ENCODE measurements around the gene TMPRSS9. TPM values are rescaled to one million over a fixed set of nuclear protein-coding genes. Genes with fewer than 3 reads are reported as not detected.
A peak's percentile ranks its signal among the peaks of the same experiment; 100 is the strongest.

Gene TMPRSS9
- total and polyA plus RNA-seq, 2 of the 13 experiments (the other 11 are each of a cell fraction or from before 2014, with no cell fraction given): 2.5 to 5.2 TPM

DNA sequence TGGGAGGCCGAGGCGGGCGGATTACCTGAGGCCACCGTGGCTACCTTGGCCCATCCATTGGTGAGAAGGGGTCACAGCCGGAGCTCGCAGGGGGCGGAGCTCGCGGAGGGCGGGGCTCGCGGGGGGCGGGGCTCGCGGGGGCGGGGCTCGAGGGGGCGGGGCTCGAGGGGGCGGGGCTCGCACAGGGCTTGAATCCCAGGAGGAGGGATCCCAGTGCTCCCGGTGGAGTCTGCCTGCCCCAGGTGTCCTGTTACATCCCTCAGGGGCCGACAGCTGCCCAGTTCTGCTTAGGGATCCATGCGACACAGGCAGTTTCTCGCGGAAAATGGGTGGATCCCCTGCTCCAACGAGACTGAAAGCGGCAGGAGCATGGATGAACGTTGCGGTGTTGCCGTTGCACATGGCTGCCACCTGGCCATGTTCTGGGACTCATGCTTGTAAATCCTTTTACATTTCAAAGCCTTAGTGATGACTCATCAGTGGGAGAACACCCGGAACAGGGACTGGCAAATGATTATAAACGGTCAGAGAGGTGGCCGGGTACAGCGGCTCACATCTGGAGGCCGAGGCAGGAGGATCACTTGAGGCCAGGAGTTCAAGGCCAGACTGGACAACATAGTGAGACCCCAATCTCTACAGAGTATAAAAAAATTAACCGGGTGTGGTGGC, 25.1 kb downstream of the TMPRSS9 start (continued):
- TF ChIP-seq, protein P1, sequence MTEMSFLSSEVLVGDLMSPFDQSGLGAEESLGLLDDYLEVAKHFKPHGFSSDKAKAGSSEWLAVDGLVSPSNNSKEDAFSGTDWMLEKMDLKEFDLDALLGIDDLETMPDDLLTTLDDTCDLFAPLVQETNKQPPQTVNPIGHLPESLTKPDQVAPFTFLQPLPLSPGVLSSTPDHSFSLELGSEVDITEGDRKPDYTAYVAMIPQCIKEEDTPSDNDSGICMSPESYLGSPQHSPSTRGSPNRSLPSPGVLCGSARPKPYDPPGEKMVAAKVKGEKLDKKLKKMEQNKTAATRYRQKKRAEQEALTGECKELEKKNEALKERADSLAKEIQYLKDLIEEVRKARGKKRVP (CRISPR knock-in tag; IDR thresholded peaks at IDR 0.05): 0 out of 4 replicates have a peak, but pooled peaks of 1 of the 2 experiments have one; percentile 23
- TF ChIP-seq HOXA3 (CRISPR knock-in tag; IDR thresholded peaks at IDR 0.05): peak; percentile 47; the same call in 1 of the 2 replicates
- TF ChIP-seq ZNF644 (CRISPR knock-in tag; IDR thresholded peaks at IDR 0.05; ENCODE audit: low read depth): 0 out of 2 replicates have a peak, but pooled peaks have one; percentile 20
- TF ChIP-seq GATAD2A (CRISPR knock-in tag; IDR thresholded peaks at IDR 0.05): peak; percentile 34
- TF ChIP-seq KDM3A (CRISPR knock-in tag; IDR thresholded peaks at IDR 0.05; ENCODE audit: low read depth): peak; percentile 64; the same call in 1 of the 2 replicates
- TF ChIP-seq IRF2 (CRISPR knock-in tag; IDR thresholded peaks at IDR 0.05): peak; percentile 40; the same call in 1 of the 2 replicates
- peak; percentile 90 for TF ChIP-seq SIX4 (CRISPR knock-in tag; IDR thresholded peaks at IDR 0.05)
- TF ChIP-seq HDAC1 (CRISPR knock-in tag; IDR thresholded peaks at IDR 0.05): peak; percentile 57
- peak; percentile 51; the same call in 1 of the 2 replicates for TF ChIP-seq YEATS4 (CRISPR knock-in tag; IDR thresholded peaks at IDR 0.05; ENCODE audit: borderline replicate concordance)
- 0 out of 2 replicates have a peak, but pooled peaks have one; percentile 51 for TF ChIP-seq ZNF614 (CRISPR knock-in tag; IDR thresholded peaks at IDR 0.05; ENCODE audit: borderline replicate concordance)
- peak; percentile 55 for TF ChIP-seq RARA (CRISPR knock-in tag; IDR thresholded peaks at IDR 0.05)
- peak; percentile 98 for TF ChIP-seq ZNF263 (CRISPR knock-in tag; IDR thresholded peaks at IDR 0.05)
- TF ChIP-seq HOXD1 (CRISPR knock-in tag; IDR thresholded peaks at IDR 0.05): no peak
- peak; percentile 20; the same call in 1 of the 2 replicates for TF ChIP-seq SPEN (CRISPR knock-in tag; IDR thresholded peaks at IDR 0.05; ENCODE audit: low read depth)
- TF ChIP-seq, protein P2, sequence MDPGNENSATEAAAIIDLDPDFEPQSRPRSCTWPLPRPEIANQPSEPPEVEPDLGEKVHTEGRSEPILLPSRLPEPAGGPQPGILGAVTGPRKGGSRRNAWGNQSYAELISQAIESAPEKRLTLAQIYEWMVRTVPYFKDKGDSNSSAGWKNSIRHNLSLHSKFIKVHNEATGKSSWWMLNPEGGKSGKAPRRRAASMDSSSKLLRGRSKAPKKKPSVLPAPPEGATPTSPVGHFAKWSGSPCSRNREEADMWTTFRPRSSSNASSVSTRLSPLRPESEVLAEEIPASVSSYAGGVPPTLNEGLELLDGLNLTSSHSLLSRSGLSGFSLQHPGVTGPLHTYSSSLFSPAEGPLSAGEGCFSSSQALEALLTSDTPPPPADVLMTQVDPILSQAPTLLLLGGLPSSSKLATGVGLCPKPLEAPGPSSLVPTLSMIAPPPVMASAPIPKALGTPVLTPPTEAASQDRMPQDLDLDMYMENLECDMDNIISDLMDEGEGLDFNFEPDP (CRISPR knock-in tag; conservative IDR thresholded peaks at IDR 0.05): no peak
- peak; percentile 81; the same call in 1 of the 2 replicates for TF ChIP-seq RNF2 (conservative IDR thresholded peaks at IDR 0.05; ENCODE audit: low read depth)
- TF ChIP-seq NFIC (IDR thresholded peaks at IDR 0.05; ENCODE audit: low read length): no peak
- TF ChIP-seq ZFP36L2 (CRISPR knock-in tag; IDR thresholded peaks at IDR 0.05): no peak
- TF ChIP-seq SP1 (IDR thresholded peaks at IDR 0.05): no peak
- peak; percentile 39; the same call in 1 of the 2 replicates for TF ChIP-seq SP1 (CRISPR knock-in tag; IDR thresholded peaks at IDR 0.05)
- peak; percentile 80 for TF ChIP-seq ADNP (CRISPR knock-in tag; IDR thresholded peaks at IDR 0.05)
- peak; percentile 81 for TF ChIP-seq SAP130 (CRISPR knock-in tag; IDR thresholded peaks at IDR 0.05; ENCODE audit: low read depth)
- TF ChIP-seq PHB2 (IDR thresholded peaks at IDR 0.05; ENCODE audit: partially characterized antibody): no peak
- TF ChIP-seq, protein P3, sequence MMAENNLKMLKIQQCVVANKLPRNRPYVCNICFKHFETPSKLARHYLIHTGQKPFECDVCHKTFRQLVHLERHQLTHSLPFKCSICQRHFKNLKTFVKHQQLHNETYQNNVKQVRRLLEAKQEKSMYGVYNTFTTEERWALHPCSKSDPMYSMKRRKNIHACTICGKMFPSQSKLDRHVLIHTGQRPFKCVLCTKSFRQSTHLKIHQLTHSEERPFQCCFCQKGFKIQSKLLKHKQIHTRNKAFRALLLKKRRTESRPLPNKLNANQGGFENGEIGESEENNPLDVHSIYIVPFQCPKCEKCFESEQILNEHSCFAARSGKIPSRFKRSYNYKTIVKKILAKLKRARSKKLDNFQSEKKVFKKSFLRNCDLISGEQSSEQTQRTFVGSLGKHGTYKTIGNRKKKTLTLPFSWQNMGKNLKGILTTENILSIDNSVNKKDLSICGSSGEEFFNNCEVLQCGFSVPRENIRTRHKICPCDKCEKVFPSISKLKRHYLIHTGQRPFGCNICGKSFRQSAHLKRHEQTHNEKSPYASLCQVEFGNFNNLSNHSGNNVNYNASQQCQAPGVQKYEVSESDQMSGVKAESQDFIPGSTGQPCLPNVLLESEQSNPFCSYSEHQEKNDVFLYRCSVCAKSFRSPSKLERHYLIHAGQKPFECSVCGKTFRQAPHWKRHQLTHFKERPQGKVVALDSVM (CRISPR knock-in tag; IDR thresholded peaks at IDR 0.05): peak; percentile 100
- 0 out of 2 replicates have a peak, but pooled peaks have one; percentile 38 for TF ChIP-seq MXD4 (CRISPR knock-in tag; IDR thresholded peaks at IDR 0.05)
- 0 out of 2 replicates have a peak, but pooled peaks have one; percentile 18 for TF ChIP-seq ZNF501 (CRISPR knock-in tag; IDR thresholded peaks at IDR 0.05)
- TF ChIP-seq, protein P4, sequence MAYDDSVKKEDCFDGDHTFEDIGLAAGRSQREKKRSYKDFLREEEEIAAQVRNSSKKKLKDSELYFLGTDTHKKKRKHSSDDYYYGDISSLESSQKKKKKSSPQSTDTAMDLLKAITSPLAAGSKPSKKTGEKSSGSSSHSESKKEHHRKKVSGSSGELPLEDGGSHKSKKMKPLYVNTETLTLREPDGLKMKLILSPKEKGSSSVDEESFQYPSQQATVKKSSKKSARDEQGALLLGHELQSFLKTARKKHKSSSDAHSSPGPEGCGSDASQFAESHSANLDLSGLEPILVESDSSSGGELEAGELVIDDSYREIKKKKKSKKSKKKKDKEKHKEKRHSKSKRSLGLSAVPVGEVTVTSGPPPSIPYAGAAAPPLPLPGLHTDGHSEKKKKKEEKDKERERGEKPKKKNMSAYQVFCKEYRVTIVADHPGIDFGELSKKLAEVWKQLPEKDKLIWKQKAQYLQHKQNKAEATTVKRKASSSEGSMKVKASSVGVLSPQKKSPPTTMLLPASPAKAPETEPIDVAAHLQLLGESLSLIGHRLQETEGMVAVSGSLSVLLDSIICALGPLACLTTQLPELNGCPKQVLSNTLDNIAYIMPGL (CRISPR knock-in tag; IDR thresholded peaks at IDR 0.05; ENCODE audit: borderline replicate concordance in 1 of 2, low read depth in 1 of 2): peak in 1 of 2 experiments; percentile 42; a peak in 1 of 4 replicates
